Uterus (tissue), 4 donors: ENCODE measurements around the gene WNT6. TPM values are rescaled to one million over a fixed set of nuclear protein-coding genes. Genes with fewer than 3 reads are reported as not detected.

ENCODE experiments used
- DNase-seq, 2 donors: peaks; one replicate each; pipeline ENCODE4 v3.0.0-alpha.2; 2019 to 2020
- H3K27ac ChIP-seq, 2 donors: fragments of 200-600 bp; sonication (generic); 1 replicate in 1 of 2; 2 replicates in 1 of 2; pipeline ENCODE4 v1.5.1; 2016 to 2018
- H3K27me3 ChIP-seq, 2 donors: fragments of 200-600 bp; sonication (generic); one replicate each; pipeline ENCODE4 v1.5.1; 2018 to 2019; ENCODE audit warnings: control low read depth in 1 of 2
- H3K36me3 ChIP-seq, 2 donors: fragments of 200-600 bp; sonication (generic); one replicate each; pipeline ENCODE4 v1.5.1; 2019; ENCODE audit warnings: control low read depth in 1 of 2
- H3K4me1 ChIP-seq, 2 donors: fragments of 200-600 bp; sonication (generic); one replicate each; pipeline ENCODE4 v1.5.1; 2018 to 2019; ENCODE audit warnings: control low read depth in 1 of 2
- H3K4me3 ChIP-seq, 2 donors: fragments of 200-600 bp; sonication (generic); 1 replicate in 1 of 2; 2 replicates in 1 of 2; pipeline ENCODE4 v1.5.1; 2018 to 2019; ENCODE audit warnings: mild to moderate bottlenecking in 1 of 2
- H3K9me3 ChIP-seq, 2 donors: fragments of 200-600 bp; sonication (generic); one replicate each; pipeline ENCODE4 v1.5.1; 2019; ENCODE audit warnings: control low read depth in 1 of 2
- CTCF ChIP-seq, 4 experiments: fragments of 200-600 bp in 2 of 4; fragments of 450-650 bp in 2 of 4; sonication (generic) in 2 of 4; IDR thresholded peaks; one replicate each; pipeline ENCODE4 v1.5.1; 2016 to 2019; ENCODE audit warnings: antibody characterized with exemption in 4 of 4, mild to moderate bottlenecking in 2 of 4, moderate library complexity in 1 of 4
- POLR2A ChIP-seq, 2 donors: fragments of 450-650 bp; IDR thresholded peaks; one replicate each; pipeline ENCODE4 v1.6.1; 2016; ENCODE audit warnings: antibody characterized with exemption in 2 of 2, mild to moderate bottlenecking in 1 of 2, moderate library complexity in 1 of 2
- intact Hi-C: fragments of 100-400 bp; cut with DNase I; formaldehyde crosslinking; loops from one replicate; pipeline ENCODE4 v1.15.1; 2023; ENCODE audit warnings: low total_unique reads
- total RNA-seq, 4 donors: library from RNA; depleted of rRNA in 3 of 4; stranded (reverse); fragments of >200 nt in 3 of 4; gene quantifications; one replicate each; pipeline versions ENCODE4 v1.1.0 to v1.2.4, GENCODE V29; 2014 to 2023
- donor health status: DM: yes; HTN: yes; CAD: no.

WNT6 gene
- total RNA-seq, 4 donors from 2014 or later: 1.0 to 2.1 (median 1.9) TPM; not detected in 1

GRCh38 chr2:218895326-218895725, 35.7 kb downstream of the WNT6 start:
- intact Hi-C loops: no loop called here
- H3K9me3 ChIP-seq: no peaks in the 10 kb centered on the region
- H3K27me3 ChIP-seq: peaks cover 8 to 42% of the 10 kb centered on the region in 2 donors
- H3K4me1 ChIP-seq: peaks cover 0 to 26% of the 10 kb centered on the region in 2 donors
- DNase-seq: no peak
- H3K4me3 ChIP-seq: no peak overlapping the region
- no peak for TF ChIP-seq CTCF (IDR thresholded peaks at IDR 0.05)
- no peak for TF ChIP-seq POLR2A (IDR thresholded peaks at IDR 0.05)
- H3K27ac ChIP-seq: no peak overlapping the region
- H3K36me3 ChIP-seq: no peaks in the 10 kb centered on the region

GRCh38 chr2:218895759-218896500, 36.3 kb downstream of the WNT6 start:
- Histone ChIP-seq H3K36me3 (no peaks in the 10 kb centered on the region), H3K27ac (no peak overlapping the region), H3K9me3 (no peaks in the 10 kb centered on the region), H3K4me3 (no peak overlapping the region), H3K4me1 (peaks cover 0 to 26% of the 10 kb centered on the region in 2 donors), H3K27me3 (peaks cover 8 to 48% of the 10 kb centered on the region in 2 donors)
- TF ChIP-seq POLR2A (IDR thresholded peaks at IDR 0.05) (no peak), CTCF (IDR thresholded peaks at IDR 0.05) (no peak)
- intact Hi-C loops: no loop called here
- DNase-seq: no peak

GRCh38 chr2:218896501-218897393, 37.1 kb downstream of the WNT6 start:
- H3K36me3 ChIP-seq: no peaks in the 10 kb centered on the region
- no peak for TF ChIP-seq POLR2A (IDR thresholded peaks at IDR 0.05)
- TF ChIP-seq CTCF (IDR thresholded peaks at IDR 0.05): no peak
- no peak overlapping the region for H3K4me3 ChIP-seq
- intact Hi-C loops: no loop called here
- no peaks in the 10 kb centered on the region for H3K9me3 ChIP-seq
- peaks cover 8 to 54% of the 10 kb centered on the region in 2 donors for H3K27me3 ChIP-seq
- no peak overlapping the region for H3K27ac ChIP-seq
- no peak for DNase-seq
- peaks cover 0 to 26% of the 10 kb centered on the region in 2 donors for H3K4me1 ChIP-seq

- Histone ChIP-seq H3K4me3 (no peak overlapping the region), H3K27me3 (peaks cover 8 to 60% of the 10 kb centered on the region in 2 donors), H3K27ac (no peak overlapping the region), H3K9me3 (no peaks in the 10 kb centered on the region), H3K4me1 (peaks cover 0 to 26% of the 10 kb centered on the region in 2 donors), H3K36me3 (no peaks in the 10 kb centered on the region)
- no peak for DNase-seq
- intact Hi-C loops: no loop called here
- no peak for TF ChIP-seq POLR2A (IDR thresholded peaks at IDR 0.05)
- no peak for TF ChIP-seq CTCF (IDR thresholded peaks at IDR 0.05)
Observed at GRCh38 chr2:218897394-218898108, 37.9 kb downstream of the WNT6 start.
